ENCODE results near the gene FBXW8. TPM values are rescaled to one million over a fixed set of nuclear protein-coding genes. Genes with fewer than 3 reads are reported as not detected.

Gene FBXW8
- total RNA-seq, 1 experiment from 2014 or later, result 15.6 TPM

GRCh38 chr12:116982791-116983411 lies 72.2 kb downstream of the FBXW8 start:
- ATAC-seq (no peak), DNase-seq (ENCODE audit: low spot score) (no peak)
- H3K27me3 Mint-ChIP-seq (ENCODE audit: low read depth), result no peaks in the 10 kb centered on the region
- ChIA-PET POLR2A (interaction anchor here (0.6 kb wide), 1 partner anchor 34 kb away, joined by 3 read pairs; no protein-coding TSS in a partner anchor), CTCF (interaction anchor here (0.6 to 1.3 kb wide), 2 partner anchors 9 to 120 kb away, joined by 3 read pairs; no protein-coding TSS in a partner anchor)
- no peaks in the 10 kb centered on the region for H3K9me3 Mint-ChIP-seq
- no peak overlapping the region for H3K27ac Mint-ChIP-seq
- H3K4me1 Mint-ChIP-seq, result peaks cover 29% of the 10 kb centered on the region
- H3K4me3 Mint-ChIP-seq, result no peak overlapping the region
- TF ChIP-seq ATF3 (CRISPR knock-in tag; conservative IDR thresholded peaks at IDR 0.05) (no peak), NFYB (CRISPR knock-in tag; conservative IDR thresholded peaks at IDR 0.05; ENCODE audit: low read depth) (no peak), OVOL2 (CRISPR knock-in tag; IDR thresholded peaks at IDR 0.05; ENCODE audit: borderline replicate concordance) (no peak)
- TF ChIP-seq, protein P1, sequence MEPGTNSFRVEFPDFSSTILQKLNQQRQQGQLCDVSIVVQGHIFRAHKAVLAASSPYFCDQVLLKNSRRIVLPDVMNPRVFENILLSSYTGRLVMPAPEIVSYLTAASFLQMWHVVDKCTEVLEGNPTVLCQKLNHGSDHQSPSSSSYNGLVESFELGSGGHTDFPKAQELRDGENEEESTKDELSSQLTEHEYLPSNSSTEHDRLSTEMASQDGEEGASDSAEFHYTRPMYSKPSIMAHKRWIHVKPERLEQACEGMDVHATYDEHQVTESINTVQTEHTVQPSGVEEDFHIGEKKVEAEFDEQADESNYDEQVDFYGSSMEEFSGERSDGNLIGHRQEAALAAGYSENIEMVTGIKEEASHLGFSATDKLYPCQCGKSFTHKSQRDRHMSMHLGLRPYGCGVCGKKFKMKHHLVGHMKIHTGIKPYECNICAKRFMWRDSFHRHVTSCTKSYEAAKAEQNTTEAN (CRISPR knock-in tag; IDR thresholded peaks at IDR 0.05), result no peak
- TF ChIP-seq, protein P2, sequence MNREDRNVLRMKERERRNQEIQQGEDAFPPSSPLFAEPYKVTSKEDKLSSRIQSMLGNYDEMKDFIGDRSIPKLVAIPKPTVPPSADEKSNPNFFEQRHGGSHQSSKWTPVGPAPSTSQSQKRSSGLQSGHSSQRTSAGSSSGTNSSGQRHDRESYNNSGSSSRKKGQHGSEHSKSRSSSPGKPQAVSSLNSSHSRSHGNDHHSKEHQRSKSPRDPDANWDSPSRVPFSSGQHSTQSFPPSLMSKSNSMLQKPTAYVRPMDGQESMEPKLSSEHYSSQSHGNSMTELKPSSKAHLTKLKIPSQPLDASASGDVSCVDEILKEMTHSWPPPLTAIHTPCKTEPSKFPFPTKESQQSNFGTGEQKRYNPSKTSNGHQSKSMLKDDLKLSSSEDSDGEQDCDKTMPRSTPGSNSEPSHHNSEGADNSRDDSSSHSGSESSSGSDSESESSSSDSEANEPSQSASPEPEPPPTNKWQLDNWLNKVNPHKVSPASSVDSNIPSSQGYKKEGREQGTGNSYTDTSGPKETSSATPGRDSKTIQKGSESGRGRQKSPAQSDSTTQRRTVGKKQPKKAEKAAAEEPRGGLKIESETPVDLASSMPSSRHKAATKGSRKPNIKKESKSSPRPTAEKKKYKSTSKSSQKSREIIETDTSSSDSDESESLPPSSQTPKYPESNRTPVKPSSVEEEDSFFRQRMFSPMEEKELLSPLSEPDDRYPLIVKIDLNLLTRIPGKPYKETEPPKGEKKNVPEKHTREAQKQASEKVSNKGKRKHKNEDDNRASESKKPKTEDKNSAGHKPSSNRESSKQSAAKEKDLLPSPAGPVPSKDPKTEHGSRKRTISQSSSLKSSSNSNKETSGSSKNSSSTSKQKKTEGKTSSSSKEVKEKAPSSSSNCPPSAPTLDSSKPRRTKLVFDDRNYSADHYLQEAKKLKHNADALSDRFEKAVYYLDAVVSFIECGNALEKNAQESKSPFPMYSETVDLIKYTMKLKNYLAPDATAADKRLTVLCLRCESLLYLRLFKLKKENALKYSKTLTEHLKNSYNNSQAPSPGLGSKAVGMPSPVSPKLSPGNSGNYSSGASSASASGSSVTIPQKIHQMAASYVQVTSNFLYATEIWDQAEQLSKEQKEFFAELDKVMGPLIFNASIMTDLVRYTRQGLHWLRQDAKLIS (CRISPR knock-in tag; IDR thresholded peaks at IDR 0.05; ENCODE audit: borderline replicate concordance), result no peak
- peaks cover 14% of the 10 kb centered on the region for H3K36me3 Mint-ChIP-seq

DNA sequence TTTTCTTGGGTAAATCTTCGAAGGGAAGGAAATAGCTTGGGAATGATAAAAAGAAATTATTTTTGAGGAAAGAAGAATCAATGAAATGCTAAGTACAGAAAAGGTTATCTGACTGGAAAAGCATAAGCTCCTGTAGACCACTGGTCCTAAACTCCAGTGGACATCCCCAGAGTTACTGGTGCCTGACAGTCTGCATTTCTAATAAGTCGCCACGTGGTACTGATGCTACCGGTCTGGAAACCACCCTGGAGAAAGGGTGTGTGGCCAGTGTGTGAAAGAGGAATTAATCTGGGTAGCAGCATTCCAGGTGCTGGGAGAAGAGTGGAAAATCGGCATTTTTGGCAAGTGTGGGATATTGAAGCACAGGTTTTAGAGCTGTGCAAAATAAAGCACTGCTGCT lies 73.3 kb downstream of the FBXW8 start:
- ATAC-seq (no peak), DNase-seq (ENCODE audit: low spot score) (no peak)
- Mint-ChIP-seq H3K9me3 (no peaks in the 10 kb centered on the region), H3K36me3 (peaks cover 14% of the 10 kb centered on the region), H3K27ac (no peak overlapping the region), H3K4me1 (peaks cover 17% of the 10 kb centered on the region), H3K27me3 (ENCODE audit: low read depth) (no peaks in the 10 kb centered on the region), H3K4me3 (no peak overlapping the region)
- POLR2A ChIA-PET, result no interaction called here
- CTCF ChIA-PET, result interaction anchor here (0.5 to 1.3 kb wide), 2 partner anchors 121 to 152 kb away, joined by 3 read pairs; no protein-coding TSS in a partner anchor
- TF ChIP-seq TEAD1 (CRISPR knock-in tag; IDR thresholded peaks at IDR 0.05) (no peak), ELF4 (CRISPR knock-in tag; IDR thresholded peaks at IDR 0.05; ENCODE audit: low read depth) (no peak), CREM (CRISPR knock-in tag; IDR thresholded peaks at IDR 0.05) (no peak), E2F4 (CRISPR knock-in tag; IDR thresholded peaks at IDR 0.05; ENCODE audit: borderline replicate concordance, low read depth) (no peak), TCF7 (CRISPR knock-in tag; IDR thresholded peaks at IDR 0.05; ENCODE audit: low read depth) (no peak)
- TF ChIP-seq, protein P3, sequence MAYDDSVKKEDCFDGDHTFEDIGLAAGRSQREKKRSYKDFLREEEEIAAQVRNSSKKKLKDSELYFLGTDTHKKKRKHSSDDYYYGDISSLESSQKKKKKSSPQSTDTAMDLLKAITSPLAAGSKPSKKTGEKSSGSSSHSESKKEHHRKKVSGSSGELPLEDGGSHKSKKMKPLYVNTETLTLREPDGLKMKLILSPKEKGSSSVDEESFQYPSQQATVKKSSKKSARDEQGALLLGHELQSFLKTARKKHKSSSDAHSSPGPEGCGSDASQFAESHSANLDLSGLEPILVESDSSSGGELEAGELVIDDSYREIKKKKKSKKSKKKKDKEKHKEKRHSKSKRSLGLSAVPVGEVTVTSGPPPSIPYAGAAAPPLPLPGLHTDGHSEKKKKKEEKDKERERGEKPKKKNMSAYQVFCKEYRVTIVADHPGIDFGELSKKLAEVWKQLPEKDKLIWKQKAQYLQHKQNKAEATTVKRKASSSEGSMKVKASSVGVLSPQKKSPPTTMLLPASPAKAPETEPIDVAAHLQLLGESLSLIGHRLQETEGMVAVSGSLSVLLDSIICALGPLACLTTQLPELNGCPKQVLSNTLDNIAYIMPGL (CRISPR knock-in tag; IDR thresholded peaks at IDR 0.05), result no peak

DNA sequence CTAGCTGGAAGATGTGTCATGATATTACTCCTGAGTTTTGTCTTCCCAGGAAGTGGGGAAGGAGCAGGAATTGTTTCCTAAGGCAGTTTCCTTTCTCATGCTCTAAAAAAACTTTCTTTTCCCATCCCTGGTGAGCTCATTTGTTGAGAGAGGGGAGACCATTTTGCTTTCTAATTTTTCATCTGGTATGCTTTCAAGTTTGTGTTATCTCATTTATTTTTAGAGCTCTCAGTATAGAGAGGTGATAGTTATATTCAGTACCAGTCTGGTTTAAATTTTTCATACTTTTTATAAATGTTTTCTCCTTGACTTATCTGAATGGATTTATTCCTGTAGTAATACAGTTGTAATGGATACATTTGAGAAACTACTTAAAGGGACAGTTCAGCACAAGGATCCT lies 79.6 kb downstream of the FBXW8 start:
- ChIA-PET POLR2A (no interaction called here), CTCF (no interaction called here)
- ATAC-seq (no peak), DNase-seq (ENCODE audit: low spot score) (no peak)
- Mint-ChIP-seq H3K4me1 (no peaks in the 10 kb centered on the region), H3K27ac (no peak overlapping the region), H3K27me3 (ENCODE audit: low read depth) (no peaks in the 10 kb centered on the region), H3K4me3 (no peak overlapping the region), H3K9me3 (no peaks in the 10 kb centered on the region), H3K36me3 (peaks cover 19% of the 10 kb centered on the region)
- no peak for TF ChIP-seq HMGA2 (CRISPR knock-in tag; IDR thresholded peaks at IDR 0.05)
- TF ChIP-seq TEAD1 (CRISPR knock-in tag; IDR thresholded peaks at IDR 0.05), result no peak
- TF ChIP-seq NR1H2 (CRISPR knock-in tag; IDR thresholded peaks at IDR 0.05), result no peak
- TF ChIP-seq, protein P3 (CRISPR knock-in tag; IDR thresholded peaks at IDR 0.05), result no peak
- TF ChIP-seq, protein P4, sequence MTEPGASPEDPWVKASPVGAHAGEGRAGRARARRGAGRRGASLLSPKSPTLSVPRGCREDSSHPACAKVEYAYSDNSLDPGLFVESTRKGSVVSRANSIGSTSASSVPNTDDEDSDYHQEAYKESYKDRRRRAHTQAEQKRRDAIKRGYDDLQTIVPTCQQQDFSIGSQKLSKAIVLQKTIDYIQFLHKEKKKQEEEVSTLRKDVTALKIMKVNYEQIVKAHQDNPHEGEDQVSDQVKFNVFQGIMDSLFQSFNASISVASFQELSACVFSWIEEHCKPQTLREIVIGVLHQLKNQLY (CRISPR knock-in tag; IDR thresholded peaks at IDR 0.05), result no peak
- TF ChIP-seq, protein P2 (CRISPR knock-in tag; IDR thresholded peaks at IDR 0.05; ENCODE audit: borderline replicate concordance), result no peak

Measured in WTC11 (cell line).